Neutrophil (primary cell): ENCODE results near the gene KLF11.
"Not testable (repeated sequence)": the region's sequence is repeated elsewhere in the genome, so short reads cannot be mapped to it uniquely, and the experiment has no call there.

Experiments used
- H3K27ac ChIP-seq: fragments of 200-600 bp; sonication (generic); 2 replicates; pipeline ENCODE4 v1.5.1; 2016; ENCODE audit warnings: mild to moderate bottlenecking, moderate library complexity
- H3K27me3 ChIP-seq: fragments of 200-600 bp; sonication (generic); 2 replicates; pipeline ENCODE4 v1.6.0; 2016; ENCODE audit warnings: mild to moderate bottlenecking
- H3K36me3 ChIP-seq: fragments of 200-600 bp; sonication (generic); 2 replicates; pipeline ENCODE4 v1.5.1; 2017
- H3K4me1 ChIP-seq, 2 experiments: fragments of 200-600 bp in 1 of 2; sonication (generic) in 1 of 2; 1 replicate in 1 of 2; 2 replicates in 1 of 2; pipeline versions ENCODE4 v1.5.1 to v1.6.1; 2013 to 2016; ENCODE audit warnings: low read depth in 1 of 2, low read length in 1 of 2, mild to moderate bottlenecking in 1 of 2, moderate library complexity in 1 of 2; ENCODE audit not compliant: control insufficient read depth in 1 of 2, insufficient read depth in 1 of 2
- H3K4me3 ChIP-seq, 2 experiments: fragments of 200-600 bp in 1 of 2; sonication (generic) in 1 of 2; 1 replicate in 1 of 2; 2 replicates in 1 of 2; pipeline ENCODE4 v1.5.1; 2013 to 2016; ENCODE audit warnings: low read depth in 1 of 2, low read length in 1 of 2, mild to moderate bottlenecking in 1 of 2, moderate library complexity in 1 of 2
- H3K9me3 ChIP-seq: fragments of 200-600 bp; sonication (generic); 2 replicates; pipeline ENCODE4 v1.5.1; 2016
- CTCF ChIP-seq: fragments of 200-600 bp; sonication (generic); IDR thresholded peaks from 2 replicates; pipeline ENCODE4 v1.5.1; 2016; ENCODE audit warnings: antibody characterized with exemption

Gene KLF11

GRCh38 chr2:10087360-10087759, 44.0 kb downstream of the KLF11 start:
- TF ChIP-seq CTCF, result no peak
- Histone ChIP-seq H3K27ac (no peak overlapping the region), H3K9me3 (no peaks in the 10 kb centered on the region), H3K4me1 (peaks cover 22 to 25% of the 10 kb centered on the region in 2 experiments), H3K27me3 (peaks cover 38% of the 10 kb centered on the region), H3K4me3 (no peak overlapping the region), H3K36me3 (no peaks in the 10 kb centered on the region)

- Histone ChIP-seq H3K4me1 (peaks cover 22 to 25% of the 10 kb centered on the region in 2 experiments), H3K27me3 (peaks cover 34% of the 10 kb centered on the region), H3K9me3 (no peaks in the 10 kb centered on the region), H3K36me3 (no peaks in the 10 kb centered on the region), H3K27ac (peak overlapping the region; percentile 74), H3K4me3 (no peak overlapping the region)
- TF ChIP-seq CTCF, result no peak
These were observed 46.3 kb downstream of the KLF11 start for GRCh38 chr2:10089565-10090190.

GRCh38 chr2:10091182-10091888, 48.0 kb downstream of the KLF11 start:
- Histone ChIP-seq H3K36me3 (no peaks in the 10 kb centered on the region), H3K4me3 (peak overlapping the region; percentile 73 to 76), H3K4me1 (peaks cover 22 to 25% of the 10 kb centered on the region in 2 experiments), H3K27me3 (peaks cover 27% of the 10 kb centered on the region), H3K27ac (peak overlapping the region; percentile 74), H3K9me3 (no peaks in the 10 kb centered on the region)
- TF ChIP-seq CTCF, result no peak

- Histone ChIP-seq H3K4me3 (peak overlapping the region; percentile 73 to 76), H3K27ac (peak overlapping the region; percentile 74), H3K27me3 (peaks cover 27% of the 10 kb centered on the region), H3K4me1 (peaks cover 22 to 25% of the 10 kb centered on the region in 2 experiments)
- H3K9me3 ChIP-seq, H3K36me3 ChIP-seq: not testable (repeated sequence)
These were observed 48.5 kb downstream of the KLF11 start for GRCh38 chr2:10091889-10092244.

GRCh38 chr2:10094271-10094814, 51.0 kb downstream of the KLF11 start:
- Histone ChIP-seq H3K4me3 (no peak overlapping the region), H3K27ac (no peak overlapping the region), H3K4me1 (peaks cover 23 to 28% of the 10 kb centered on the region in 2 experiments), H3K36me3 (no peaks in the 10 kb centered on the region), H3K9me3 (no peaks in the 10 kb centered on the region), H3K27me3 (peaks cover 27% of the 10 kb centered on the region)
- no peak for TF ChIP-seq CTCF

GRCh38 chr2:10095175-10095574, 51.8 kb downstream of the KLF11 start:
- H3K36me3 ChIP-seq, result no peaks in the 10 kb centered on the region
- no peak for TF ChIP-seq CTCF
- no peak overlapping the region for H3K27ac ChIP-seq
- peaks cover 15 to 19% of the 10 kb centered on the region in 2 experiments for H3K4me1 ChIP-seq
- H3K9me3 ChIP-seq, result no peaks in the 10 kb centered on the region
- peaks cover 27% of the 10 kb centered on the region for H3K27me3 ChIP-seq
- no peak overlapping the region for H3K4me3 ChIP-seq
